GM19043 (cell line): ENCODE measurements around the gene TUNAR.
"Not testable (repeated sequence)": the region's sequence is repeated elsewhere in the genome, so short reads cannot be mapped to it uniquely, and the experiment has no call there.

Experiments used
- ATAC-seq: cut with Tn5 transposase; IDR thresholded peaks from one replicate; pipeline ENCODE4 v1.9.1; 2021; ENCODE audit warnings: low read depth; ENCODE audit not compliant: unreplicated experiment

The TUNAR gene

DNA sequence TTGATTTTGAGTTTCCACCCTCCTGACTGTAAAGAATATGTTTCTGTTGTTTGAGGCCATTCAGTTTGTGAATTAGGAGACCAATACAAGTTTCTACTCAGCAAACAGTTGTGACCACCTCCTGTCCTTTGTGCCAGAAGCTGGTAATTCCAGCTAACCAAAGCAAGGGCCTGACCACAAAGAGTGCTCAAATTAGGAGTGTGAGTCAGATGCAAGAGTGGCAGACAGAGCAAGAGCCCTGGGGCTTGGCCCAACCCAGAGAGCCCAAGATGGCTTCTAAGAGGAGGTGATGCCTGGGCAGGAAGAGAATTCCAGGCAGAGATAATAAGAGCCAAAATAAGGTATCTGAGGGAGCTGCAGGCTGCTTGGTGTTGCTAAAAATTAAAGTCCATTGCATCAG is 84.8 kb downstream of the TUNAR start:
- no peak for ATAC-seq

DNA sequence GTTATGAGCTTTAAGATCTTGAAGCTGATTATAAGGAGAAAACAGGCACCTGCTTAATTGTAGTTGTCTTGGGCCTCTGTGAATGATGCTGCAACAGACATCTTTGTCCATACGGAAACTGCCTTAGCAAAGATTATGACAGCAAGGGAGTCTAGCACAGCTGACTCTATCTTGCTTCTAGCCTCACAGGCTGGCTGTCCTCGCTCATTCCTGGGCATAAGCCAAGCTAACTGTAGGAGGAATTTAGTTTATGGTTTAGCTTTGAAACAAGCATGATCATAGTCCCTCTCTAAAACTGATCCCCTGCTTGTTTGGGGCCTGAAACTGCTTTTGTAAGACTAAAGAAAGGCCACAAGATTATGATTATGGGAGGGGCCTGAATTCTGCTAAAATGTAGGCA is 88.3 kb downstream of the TUNAR start:
- ATAC-seq = no peak

DNA sequence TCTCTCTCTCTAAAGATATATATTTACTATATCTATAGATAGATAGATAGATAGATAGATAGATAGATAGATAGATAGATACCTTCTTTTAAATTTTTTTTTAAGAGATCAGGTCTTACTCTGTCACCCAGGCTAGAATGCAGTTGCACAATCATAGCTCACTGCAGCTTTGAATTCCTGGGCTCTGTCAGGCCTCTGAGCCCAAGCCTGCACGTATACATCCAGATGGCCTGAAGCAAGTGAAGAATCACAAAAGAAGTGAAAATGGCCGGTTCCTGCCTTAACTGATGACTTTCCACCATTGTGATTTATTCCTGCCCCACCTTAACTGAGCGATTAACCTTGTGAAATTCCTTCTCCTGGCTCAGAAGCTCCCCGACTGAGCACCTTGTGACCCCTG is 91.4 kb downstream of the TUNAR start:
- ATAC-seq = not testable (repeated sequence)
